Mesendoderm (in vitro differentiated cells): ENCODE measurements around the gene MMEL1.

ENCODE experiments used
- DNase-seq: peaks from one replicate; pipeline ENCODE4 v3.0.0; 2013
- H2AK5ac ChIP-seq: 2 replicates; pipeline ENCODE4 v1.6.1; 2013; ENCODE audit warnings: low read length, inconsistent platforms
- H2BK120ac ChIP-seq: 2 replicates; pipeline ENCODE4 v1.6.1; 2013; ENCODE audit warnings: low read depth, mild to moderate bottlenecking, low read length, moderate library complexity, mixed read lengths
- H2BK15ac ChIP-seq: replicated peaks from 2 replicates; pipeline ENCODE4 v1.6.1; 2013; ENCODE audit warnings: low read depth, mild to moderate bottlenecking, moderate library complexity
- H2BK5ac ChIP-seq: 2 replicates; pipeline ENCODE4 v1.6.1; 2013; ENCODE audit warnings: low read length, inconsistent platforms
- H3K18ac ChIP-seq: 2 replicates; pipeline ENCODE4 v1.6.1; 2013; ENCODE audit warnings: mild to moderate bottlenecking, low read length, mixed read lengths
- H3K23ac ChIP-seq: one replicate; pipeline ENCODE4 v1.6.1; 2013; ENCODE audit warnings: low read length
- H3K27ac ChIP-seq: 2 replicates; pipeline ENCODE4 v1.5.1; 2013; ENCODE audit warnings: low read depth, mild to moderate bottlenecking, inconsistent platforms, low read length, moderate library complexity
- H3K27me3 ChIP-seq: 2 replicates; pipeline ENCODE4 v1.6.1; 2013; ENCODE audit warnings: low read length, control low read depth, mild to moderate bottlenecking, inconsistent platforms; ENCODE audit not compliant: insufficient read depth, poor library complexity
- H3K36me3 ChIP-seq: 2 replicates; pipeline ENCODE4 v1.6.1; 2013; ENCODE audit warnings: low read length, inconsistent platforms; ENCODE audit not compliant: control insufficient read depth, insufficient read depth
- H3K4ac ChIP-seq: one replicate; pipeline ENCODE4 v1.6.1; 2013; ENCODE audit warnings: low read depth, mild to moderate bottlenecking, low read length, moderate library complexity
- H3K4me1 ChIP-seq: 2 replicates; pipeline ENCODE4 v1.6.1; 2013; ENCODE audit warnings: low read depth, low read length, inconsistent platforms; ENCODE audit not compliant: control insufficient read depth
- H3K4me2 ChIP-seq: 2 replicates; pipeline ENCODE4 v1.6.1; 2013; ENCODE audit warnings: low read length
- H3K4me3 ChIP-seq: 2 replicates; pipeline ENCODE4 v1.5.1; 2013; ENCODE audit warnings: mild to moderate bottlenecking, low read length
- H3K56ac ChIP-seq: one replicate; pipeline ENCODE4 v1.6.1; 2013; ENCODE audit warnings: low read length
- H3K79me1 ChIP-seq: 2 replicates; pipeline ENCODE4 v1.6.1; 2013; ENCODE audit warnings: low read length, inconsistent platforms
- H3K79me2 ChIP-seq: 2 replicates; pipeline ENCODE4 v1.6.1; 2013; ENCODE audit warnings: mild to moderate bottlenecking, low read length; ENCODE audit not compliant: control insufficient read depth, insufficient read depth
- H3K9ac ChIP-seq: 2 replicates; pipeline ENCODE4 v1.6.1; 2013; ENCODE audit warnings: low read length, inconsistent platforms
- H4K5ac ChIP-seq: one replicate; pipeline ENCODE4 v1.6.1; 2013; ENCODE audit warnings: low read length
- H4K8ac ChIP-seq: one replicate; pipeline ENCODE4 v1.6.1; 2013; ENCODE audit warnings: low read depth, mild to moderate bottlenecking, control low read depth, low read length, moderate library complexity
- WGBS: extraction: QIAGEN DNeasy Blood & Tissue Kit; methylation state at CpG from one replicate; pipeline ENCODE4 v1.1.7; 2013; ENCODE audit warnings: low lambda C conversion rate, missing lambda C conversion rate; ENCODE audit not compliant: insufficient coverage; ENCODE audit errors: extremely low coverage; 5-methylcytosine and 5-hydroxymethylcytosine counted together

The MMEL1 gene

GRCh38 chr1:2541619-2542245 is 91.1 kb downstream of the MMEL1 start:
- no CpG with 5 or more reads among the region's 25 CpGs for WGBS
- DNase-seq, result no peak

GRCh38 chr1:2540816-2541492 is 91.9 kb downstream of the MMEL1 start:
- Histone ChIP-seq H3K23ac (no peak overlapping the region), H3K56ac (peak overlapping the region; percentile 56), H3K4me3 (no peak overlapping the region), H2AK5ac (no peak overlapping the region), H3K18ac (no peak overlapping the region), H3K79me2 (no peaks in the 10 kb centered on the region), H2BK15ac (no peak overlapping the region), H4K5ac (no peak overlapping the region), H4K8ac (no peak overlapping the region), H3K27me3 (no peaks in the 10 kb centered on the region), H3K27ac (no peak overlapping the region), H2BK120ac (no peak overlapping the region), H3K4me1 (no peaks in the 10 kb centered on the region), H3K9ac (no peak overlapping the region), H3K36me3 (no peaks in the 10 kb centered on the region), H2BK5ac (no peak overlapping the region), H3K4ac (no peak overlapping the region), H3K4me2 (no peak overlapping the region), H3K79me1 (no peaks in the 10 kb centered on the region)
- DNase-seq, result no peak
- no CpG with 5 or more reads among the region's 39 CpGs for WGBS

More at GRCh38 chr1:2541619-2542245, 91.1 kb downstream of the MMEL1 start:
- Histone ChIP-seq H3K79me1 (no peaks in the 10 kb centered on the region), H3K27me3 (no peaks in the 10 kb centered on the region), H2BK120ac (no peak overlapping the region), H3K36me3 (no peaks in the 10 kb centered on the region), H3K4ac (no peak overlapping the region), H3K79me2 (no peaks in the 10 kb centered on the region), H3K4me2 (no peak overlapping the region), H4K5ac (no peak overlapping the region), H3K4me3 (no peak overlapping the region), H3K4me1 (no peaks in the 10 kb centered on the region), H3K18ac (no peak overlapping the region), H3K56ac (no peak overlapping the region), H2AK5ac (no peak overlapping the region), H2BK5ac (no peak overlapping the region), H3K23ac (no peak overlapping the region), H3K9ac (no peak overlapping the region), H4K8ac (no peak overlapping the region), H2BK15ac (no peak overlapping the region), H3K27ac (no peak overlapping the region)
